SK-N-SH treated with all-trans-retinoic acid at 6 μM for 48 hours (cell line): ENCODE data around the gene HLCS.

Experiments
- ATAC-seq: fragments of 200-7000 bp; cut with Tn5 transposase; 3 replicates; pipeline ENCODE4 v1.9.1; 2020; ENCODE audit warnings: mild to moderate bottlenecking, moderate library complexity
- ARNTL ChIP-seq: fragments of 450-650 bp; formaldehyde crosslinking; IDR thresholded peaks from 2 replicates; pipeline ENCODE4 v1.5.0; 2020; ENCODE audit warnings: low read depth, mild to moderate bottlenecking, moderate library complexity, borderline replicate concordance
- BACH2 ChIP-seq: fragments of 250-450 bp; sonication (Bioruptor Pico); IDR thresholded peaks from 2 replicates; pipeline ENCODE4 v1.9.0; 2021; ENCODE audit warnings: mild to moderate bottlenecking, borderline replicate concordance
- CSDC2 ChIP-seq: fragments of 250-450 bp; sonication (Bioruptor Pico); IDR thresholded peaks from 2 replicates; pipeline ENCODE4 v1.5.0; 2020; ENCODE audit warnings: mild to moderate bottlenecking, moderate library complexity
- ESRRG ChIP-seq: fragments of 250-450 bp; sonication (Bioruptor Pico); IDR thresholded peaks from 2 replicates; pipeline ENCODE4 v1.6.1; 2021; ENCODE audit warnings: mild to moderate bottlenecking
- GLIS3 ChIP-seq: fragments of 250-450 bp; sonication (Bioruptor Pico); IDR thresholded peaks from 2 replicates; pipeline ENCODE4 v1.5.0; 2020; ENCODE audit warnings: mild to moderate bottlenecking, moderate library complexity
- ISL1 ChIP-seq: fragments of 250-450 bp; sonication (Bioruptor Pico); IDR thresholded peaks from 2 replicates; pipeline ENCODE4 v2.1.2; 2022; ENCODE audit warnings: mild to moderate bottlenecking, moderate library complexity
- OSR1 ChIP-seq: fragments of 250-450 bp; sonication (Bioruptor Pico); IDR thresholded peaks from 2 replicates; pipeline ENCODE4 v1.8.0; 2022; ENCODE audit warnings: moderate library complexity, mild to moderate bottlenecking, inconsistent platforms
- PPARA ChIP-seq: fragments of 250-450 bp; sonication (Bioruptor Pico); IDR thresholded peaks from 2 replicates; pipeline ENCODE4 v1.5.0; 2020; ENCODE audit warnings: mild to moderate bottlenecking, borderline replicate concordance
- RARB ChIP-seq: fragments of 250-450 bp; sonication (Bioruptor Pico); IDR thresholded peaks from 2 replicates; pipeline ENCODE4 v1.8.0; 2021; ENCODE audit warnings: mild to moderate bottlenecking, moderate library complexity
- SNAI2 ChIP-seq: fragments of 250-450 bp; sonication (Bioruptor Pico); IDR thresholded peaks from 2 replicates; pipeline ENCODE4 v1.5.0; 2020; ENCODE audit warnings: mild to moderate bottlenecking, moderate library complexity
- TCF4 ChIP-seq: fragments of 250-450 bp; sonication (Bioruptor Pico); IDR thresholded peaks from 2 replicates; pipeline ENCODE4 v1.8.0; 2021; ENCODE audit warnings: mild to moderate bottlenecking, moderate library complexity, borderline replicate concordance
- ZC3H10 ChIP-seq: fragments of 250-450 bp; sonication (Bioruptor Pico); IDR thresholded peaks from 2 replicates; pipeline ENCODE4 v1.5.1; 2021; ENCODE audit warnings: mild to moderate bottlenecking, moderate library complexity
- ZFP3 ChIP-seq: fragments of 250-450 bp; sonication (Bioruptor Pico); IDR thresholded peaks from 2 replicates; pipeline ENCODE4 v1.5.0; 2020; ENCODE audit warnings: mild to moderate bottlenecking, moderate library complexity
- ZFP30 ChIP-seq: fragments of 450-650 bp; formaldehyde crosslinking; IDR thresholded peaks from 2 replicates; pipeline ENCODE4 v1.5.0; 2022; ENCODE audit warnings: mild to moderate bottlenecking, moderate library complexity
- ZNF565 ChIP-seq: fragments of 450-650 bp; formaldehyde crosslinking; conservative IDR thresholded peaks from 2 replicates; pipeline ENCODE4 v1.5.0; 2020; ENCODE audit warnings: low read depth, mild to moderate bottlenecking, moderate library complexity
- ZNF70 ChIP-seq: fragments of 450-650 bp; formaldehyde crosslinking; IDR thresholded peaks from 2 replicates; pipeline ENCODE4 v1.5.0; 2020; ENCODE audit warnings: mild to moderate bottlenecking, moderate library complexity
- ZNF8 ChIP-seq: fragments of 450-650 bp; formaldehyde crosslinking; IDR thresholded peaks from 2 replicates; pipeline ENCODE4 v1.5.0; 2020; ENCODE audit warnings: mild to moderate bottlenecking, moderate library complexity
- TF ChIP-seq, protein P1 (sequence below): fragments of 250-450 bp; sonication (Bioruptor Pico); IDR thresholded peaks from 2 replicates; pipeline ENCODE4 v1.5.1; 2020; ENCODE audit warnings: low read depth, mild to moderate bottlenecking, moderate library complexity
- TF ChIP-seq, protein P2 (sequence below): fragments of 250-450 bp; sonication (Bioruptor Pico); IDR thresholded peaks from 2 replicates; pipeline ENCODE4 v1.8.0; 2021; ENCODE audit warnings: low read depth, mild to moderate bottlenecking, moderate library complexity, borderline replicate concordance
- TF ChIP-seq, protein P3 (sequence below): fragments of 250-450 bp; sonication (Bioruptor Pico); IDR thresholded peaks from 2 replicates; pipeline ENCODE4 v1.5.1; 2021; ENCODE audit warnings: mild to moderate bottlenecking, moderate library complexity
- TF ChIP-seq, protein P4 (sequence below): fragments of 250-450 bp; sonication (Bioruptor Pico); IDR thresholded peaks from 2 replicates; pipeline ENCODE4 v1.8.0; 2020; ENCODE audit warnings: mild to moderate bottlenecking, moderate library complexity, borderline replicate concordance

Gene HLCS

DNA sequence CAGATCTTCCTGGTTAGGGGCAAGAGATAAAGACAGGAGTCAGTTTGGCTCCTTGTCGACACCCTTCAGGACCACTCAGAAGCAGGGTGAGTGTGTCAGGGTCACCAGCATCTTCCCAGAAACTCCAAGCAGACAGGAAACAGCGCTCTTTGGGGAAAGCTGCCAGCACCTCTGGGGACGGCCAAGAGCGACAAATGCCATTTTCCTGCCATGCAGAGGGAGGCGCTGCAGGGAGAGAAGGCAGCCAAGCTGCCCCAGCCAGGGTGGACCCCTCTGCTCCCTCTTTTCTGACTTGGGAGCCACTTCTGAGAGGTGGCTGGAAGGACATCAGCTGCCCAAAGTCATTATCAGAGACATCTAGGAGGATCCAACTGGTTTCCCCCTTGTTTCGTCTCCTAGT lies 238.6 kb downstream of the HLCS start:
- no peak for ATAC-seq
- TF ChIP-seq, protein P1, sequence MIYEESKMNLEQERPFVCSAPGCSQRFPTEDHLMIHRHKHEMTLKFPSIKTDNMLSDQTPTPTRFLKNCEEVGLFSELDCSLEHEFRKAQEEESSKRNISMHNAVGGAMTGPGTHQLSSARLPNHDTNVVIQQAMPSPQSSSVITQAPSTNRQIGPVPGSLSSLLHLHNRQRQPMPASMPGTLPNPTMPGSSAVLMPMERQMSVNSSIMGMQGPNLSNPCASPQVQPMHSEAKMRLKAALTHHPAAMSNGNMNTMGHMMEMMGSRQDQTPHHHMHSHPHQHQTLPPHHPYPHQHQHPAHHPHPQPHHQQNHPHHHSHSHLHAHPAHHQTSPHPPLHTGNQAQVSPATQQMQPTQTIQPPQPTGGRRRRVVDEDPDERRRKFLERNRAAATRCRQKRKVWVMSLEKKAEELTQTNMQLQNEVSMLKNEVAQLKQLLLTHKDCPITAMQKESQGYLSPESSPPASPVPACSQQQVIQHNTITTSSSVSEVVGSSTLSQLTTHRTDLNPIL = no peak
- TF ChIP-seq ZFP30 (CRISPR knock-in tag) (no peak), ESRRG (no peak), ZNF8 (CRISPR knock-in tag) (no peak), OSR1 (CRISPR knock-in tag) (no peak), ISL1 (CRISPR knock-in tag) (no peak), ZC3H10 (CRISPR knock-in tag) (no peak), GLIS3 (CRISPR knock-in tag) (no peak)

DNA sequence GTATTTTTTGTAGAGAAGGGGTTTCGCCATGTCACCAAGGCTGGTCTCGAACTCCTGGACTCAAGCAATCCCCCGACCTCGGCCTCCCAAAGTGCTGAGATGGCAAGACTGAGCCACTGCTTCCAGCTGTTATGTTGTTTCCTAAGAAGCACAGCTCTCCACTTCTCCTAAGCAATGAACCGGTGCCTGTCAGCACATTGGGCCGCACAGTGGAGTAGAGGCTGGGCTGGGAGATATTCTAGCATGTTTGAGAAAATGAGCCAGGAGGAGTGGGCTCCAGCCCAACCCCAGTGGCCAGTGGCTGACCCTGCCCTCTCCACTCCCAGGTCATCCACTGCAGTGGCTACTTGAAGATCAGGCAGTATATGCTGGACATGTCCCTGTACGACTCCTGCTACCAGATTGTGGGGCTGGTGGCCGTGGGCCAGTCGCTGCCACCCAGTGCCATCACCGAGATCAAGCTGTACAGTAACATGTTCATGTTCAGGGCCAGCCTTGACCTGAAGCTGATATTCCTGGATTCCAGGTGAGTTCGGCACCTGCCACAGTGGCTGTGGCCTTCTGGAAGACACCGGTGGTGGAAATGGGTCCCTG lies 240.6 kb downstream of the HLCS start:
- no peak for ATAC-seq
- TF ChIP-seq ZNF70 (no peak), ISL1 (CRISPR knock-in tag) (no peak), ZFP3 (CRISPR knock-in tag) (no peak), ZNF565 (CRISPR knock-in tag) (no peak), TCF4 (CRISPR knock-in tag) (no peak), GLIS3 (CRISPR knock-in tag) (no peak), SNAI2 (no peak), RARB (CRISPR knock-in tag) (no peak), PPARA (CRISPR knock-in tag) (no peak), ESRRG (no peak), CSDC2 (CRISPR knock-in tag) (no peak)
- TF ChIP-seq, protein P2, sequence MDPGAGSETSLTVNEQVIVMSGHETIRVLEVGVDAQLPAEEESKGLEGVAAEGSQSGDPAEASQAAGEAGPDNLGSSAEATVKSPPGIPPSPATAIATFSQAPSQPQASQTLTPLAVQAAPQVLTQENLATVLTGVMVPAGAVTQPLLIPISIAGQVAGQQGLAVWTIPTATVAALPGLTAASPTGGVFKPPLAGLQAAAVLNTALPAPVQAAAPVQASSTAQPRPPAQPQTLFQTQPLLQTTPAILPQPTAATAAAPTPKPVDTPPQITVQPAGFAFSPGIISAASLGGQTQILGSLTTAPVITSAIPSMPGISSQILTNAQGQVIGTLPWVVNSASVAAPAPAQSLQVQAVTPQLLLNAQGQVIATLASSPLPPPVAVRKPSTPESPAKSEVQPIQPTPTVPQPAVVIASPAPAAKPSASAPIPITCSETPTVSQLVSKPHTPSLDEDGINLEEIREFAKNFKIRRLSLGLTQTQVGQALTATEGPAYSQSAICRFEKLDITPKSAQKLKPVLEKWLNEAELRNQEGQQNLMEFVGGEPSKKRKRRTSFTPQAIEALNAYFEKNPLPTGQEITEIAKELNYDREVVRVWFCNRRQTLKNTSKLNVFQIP = no peak
- TF ChIP-seq, protein P3, sequence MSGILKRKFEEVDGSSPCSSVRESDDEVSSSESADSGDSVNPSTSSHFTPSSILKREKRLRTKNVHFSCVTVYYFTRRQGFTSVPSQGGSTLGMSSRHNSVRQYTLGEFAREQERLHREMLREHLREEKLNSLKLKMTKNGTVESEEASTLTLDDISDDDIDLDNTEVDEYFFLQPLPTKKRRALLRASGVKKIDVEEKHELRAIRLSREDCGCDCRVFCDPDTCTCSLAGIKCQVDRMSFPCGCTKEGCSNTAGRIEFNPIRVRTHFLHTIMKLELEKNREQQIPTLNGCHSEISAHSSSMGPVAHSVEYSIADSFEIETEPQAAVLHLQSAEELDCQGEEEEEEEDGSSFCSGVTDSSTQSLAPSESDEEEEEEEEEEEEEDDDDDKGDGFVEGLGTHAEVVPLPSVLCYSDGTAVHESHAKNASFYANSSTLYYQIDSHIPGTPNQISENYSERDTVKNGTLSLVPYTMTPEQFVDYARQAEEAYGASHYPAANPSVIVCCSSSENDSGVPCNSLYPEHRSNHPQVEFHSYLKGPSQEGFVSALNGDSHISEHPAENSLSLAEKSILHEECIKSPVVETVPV (CRISPR knock-in tag) = no peak
- TF ChIP-seq, protein P1 = no peak

DNA sequence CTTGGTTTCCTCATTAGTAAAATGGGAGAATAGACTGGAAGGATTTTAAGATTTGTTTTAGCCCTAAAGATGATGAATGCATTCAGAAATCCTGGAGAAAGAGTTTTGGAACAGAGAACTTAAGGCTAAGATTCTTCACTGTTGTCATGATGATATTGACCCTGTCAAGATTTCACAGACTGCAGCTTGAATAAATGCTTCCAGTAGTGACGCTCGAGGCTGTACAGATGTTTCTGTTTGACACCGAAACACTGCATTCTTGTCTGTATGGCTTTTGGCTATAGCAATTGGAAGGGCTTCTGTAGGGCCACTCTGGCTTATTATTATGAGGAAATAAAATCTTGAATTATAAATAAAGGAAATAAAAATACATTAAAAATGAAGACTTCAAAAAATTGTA lies 241.8 kb downstream of the HLCS start:
- no peak for ATAC-seq
- TF ChIP-seq ARNTL (no peak), ZFP30 (CRISPR knock-in tag) (no peak), ZC3H10 (CRISPR knock-in tag) (no peak), BACH2 (CRISPR knock-in tag) (no peak), RARB (CRISPR knock-in tag) (no peak), ZNF70 (no peak)
- TF ChIP-seq, protein P4, sequence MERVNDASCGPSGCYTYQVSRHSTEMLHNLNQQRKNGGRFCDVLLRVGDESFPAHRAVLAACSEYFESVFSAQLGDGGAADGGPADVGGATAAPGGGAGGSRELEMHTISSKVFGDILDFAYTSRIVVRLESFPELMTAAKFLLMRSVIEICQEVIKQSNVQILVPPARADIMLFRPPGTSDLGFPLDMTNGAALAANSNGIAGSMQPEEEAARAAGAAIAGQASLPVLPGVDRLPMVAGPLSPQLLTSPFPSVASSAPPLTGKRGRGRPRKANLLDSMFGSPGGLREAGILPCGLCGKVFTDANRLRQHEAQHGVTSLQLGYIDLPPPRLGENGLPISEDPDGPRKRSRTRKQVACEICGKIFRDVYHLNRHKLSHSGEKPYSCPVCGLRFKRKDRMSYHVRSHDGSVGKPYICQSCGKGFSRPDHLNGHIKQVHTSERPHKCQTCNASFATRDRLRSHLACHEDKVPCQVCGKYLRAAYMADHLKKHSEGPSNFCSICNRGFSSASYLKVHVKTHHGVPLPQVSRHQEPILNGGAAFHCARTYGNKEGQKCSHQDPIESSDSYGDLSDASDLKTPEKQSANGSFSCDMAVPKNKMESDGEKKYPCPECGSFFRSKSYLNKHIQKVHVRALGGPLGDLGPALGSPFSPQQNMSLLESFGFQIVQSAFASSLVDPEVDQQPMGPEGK (CRISPR knock-in tag) = no peak
- TF ChIP-seq, protein P2 = no peak
